Measurements from ENCODE around the gene NKRF. TPM values are rescaled to one million over a fixed set of nuclear protein-coding genes. Genes with fewer than 3 reads are reported as not detected.

NKRF gene
- total and polyA plus RNA-seq, 7 donors = 3.6 to 8.1 (median 6.0) TPM

GRCh38 chrX:119635179-119635578 lies 29.0 kb upstream of the NKRF start:
- DNase-seq (no peak), ATAC-seq (no peak)
- TF ChIP-seq CTCF (IDR thresholded peaks at IDR 0.05) = no peak
- H3K9me3 ChIP-seq = no peaks in the 10 kb centered on the region
- intact Hi-C loops (cut with DNase I) = no loop called here
- no peak overlapping the region for H3K27ac ChIP-seq
- H3K27me3 ChIP-seq (ENCODE audit: insufficient read depth in 3 of 3, low read length in 2 of 3) = no peaks in the 10 kb centered on the region
- no peak overlapping the region for H3K4me3 ChIP-seq
- no peaks in the 10 kb centered on the region for H3K36me3 ChIP-seq (ENCODE audit: insufficient read depth in 1 of 2, low read depth in 1 of 2)
- WGBS, 3 donors = 61 to 76% (median 68%) methylated on average over 3 of the region's 3 CpGs
- H3K4me1 ChIP-seq = no peaks in the 10 kb centered on the region

DNA sequence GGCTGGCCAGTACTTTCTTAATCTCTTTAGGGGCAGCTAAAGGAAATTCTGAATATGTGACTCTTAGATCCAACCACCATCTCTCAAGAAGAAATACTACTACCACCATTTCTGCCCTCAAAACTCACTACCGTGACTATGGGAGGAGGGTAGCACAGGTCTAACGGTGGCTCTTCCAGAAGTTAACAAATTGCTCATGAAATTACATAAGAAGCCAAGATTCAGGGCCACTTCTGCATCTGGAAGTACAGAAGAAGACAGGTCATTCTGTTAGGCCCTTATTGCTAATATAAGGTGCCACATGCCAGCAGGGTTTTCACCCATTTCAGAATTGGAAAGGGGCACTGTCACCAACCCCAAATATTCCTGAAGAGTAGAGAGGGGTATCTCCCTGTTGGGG lies 19.6 kb upstream of the NKRF start:
- intact Hi-C loops (cut with DNase I) = no loop called here
- Histone ChIP-seq H3K36me3 (ENCODE audit: insufficient read depth in 1 of 2, low read depth in 1 of 2) (no peaks in the 10 kb centered on the region), H3K4me1 (no peaks in the 10 kb centered on the region), H3K4me3 (no peak overlapping the region), H3K27me3 (ENCODE audit: insufficient read depth in 3 of 3, low read length in 2 of 3) (no peaks in the 10 kb centered on the region), H3K9me3 (no peaks in the 10 kb centered on the region), H3K27ac (no peak overlapping the region)
- no peak for TF ChIP-seq CTCF (IDR thresholded peaks at IDR 0.05)
- WGBS, 3 donors = 80 to 100% (median 84%) methylated on average over 2 of the region's 2 CpGs
- ATAC-seq (no peak), DNase-seq (no peak)

- 81 to 91% (median 87%) methylated on average over 9 to 10 of the region's 10 CpGs for WGBS, 3 donors
- ATAC-seq = no peak
- no peak for DNase-seq
- intact Hi-C loops (cut with DNase I) = no loop called here
- Histone ChIP-seq H3K36me3 (ENCODE audit: insufficient read depth in 1 of 2, low read depth in 1 of 2) (no peaks in the 10 kb centered on the region), H3K9me3 (no peaks in the 10 kb centered on the region), H3K4me1 (no peaks in the 10 kb centered on the region), H3K27ac (no peak overlapping the region), H3K4me3 (no peak overlapping the region), H3K27me3 (ENCODE audit: insufficient read depth in 3 of 3, low read length in 2 of 3) (no peaks in the 10 kb centered on the region)
- TF ChIP-seq CTCF (IDR thresholded peaks at IDR 0.05) = no peak
Observed at GRCh38 chrX:119624951-119625668, 18.9 kb upstream of the NKRF start.

DNA sequence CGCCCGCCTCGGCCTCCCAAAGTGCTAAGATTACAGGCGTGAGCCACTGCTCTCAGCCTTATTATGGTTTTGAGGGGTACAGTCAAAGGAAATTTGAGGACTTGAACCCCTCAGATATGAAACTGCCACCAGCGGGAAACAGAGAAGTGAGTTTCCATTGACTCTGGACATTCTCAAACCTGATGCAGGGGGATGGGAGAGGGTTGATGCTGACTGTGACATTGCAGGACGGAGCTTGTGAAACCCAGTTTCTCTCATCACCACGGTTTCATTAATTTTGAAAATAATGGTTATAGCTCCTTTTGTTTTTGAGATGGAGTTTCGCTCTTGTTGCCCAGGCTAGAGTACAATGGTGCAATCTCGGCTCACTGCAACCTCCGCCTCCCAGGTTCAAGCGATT lies 18.2 kb upstream of the NKRF start:
- Histone ChIP-seq H3K4me3 (no peak overlapping the region), H3K4me1 (no peaks in the 10 kb centered on the region), H3K27ac (no peak overlapping the region), H3K36me3 (ENCODE audit: insufficient read depth in 1 of 2, low read depth in 1 of 2) (no peaks in the 10 kb centered on the region), H3K27me3 (ENCODE audit: insufficient read depth in 3 of 3, low read length in 2 of 3) (no peaks in the 10 kb centered on the region), H3K9me3 (no peaks in the 10 kb centered on the region)
- DNase-seq (no peak), ATAC-seq (no peak)
- no peak for TF ChIP-seq CTCF (IDR thresholded peaks at IDR 0.05)
- 90 to 97% (median 95%) methylated on average over 10 to 11 of the region's 11 CpGs for WGBS, 3 donors
- intact Hi-C loops (cut with DNase I) = no loop called here
